ENCODE data around the gene ACTL8.

Gene ACTL8

GRCh38 chr1:17808816-17809215 lies 53.7 kb downstream of the ACTL8 start:
- no peaks in the 10 kb centered on the region for H3K9me2 ChIP-seq (replicated peaks; ENCODE audit: control insufficient read depth, low read length)

GRCh38 chr1:17810668-17811067 lies 55.5 kb downstream of the ACTL8 start:
- TF ChIP-seq EZH2phosphoT487 (IDR thresholded peaks at IDR 0.05; ENCODE audit: borderline replicate concordance, low read length) (no peak), CTCF (IDR thresholded peaks at IDR 0.05; ENCODE audit: low read depth, low read length, poor library complexity, severe bottlenecking) (no peak)
- no peak overlapping the region for H3K4me3 ChIP-seq (ENCODE audit: low read length)

More at GRCh38 chr1:17808816-17809215, 53.7 kb downstream of the ACTL8 start:
- no peaks in the 10 kb centered on the region for H3K9me3 ChIP-seq (ENCODE audit: control insufficient read depth, insufficient read depth, low read length)
- TF ChIP-seq CTCF (IDR thresholded peaks at IDR 0.05; ENCODE audit: low read depth, low read length, poor library complexity, severe bottlenecking) (no peak), EZH2phosphoT487 (IDR thresholded peaks at IDR 0.05; ENCODE audit: borderline replicate concordance, low read length) (no peak)
- H4K20me1 ChIP-seq (ENCODE audit: control insufficient read depth, insufficient read depth, low read depth, low read length) = no peaks in the 10 kb centered on the region
- no peaks in the 10 kb centered on the region for H3F3A ChIP-seq (ENCODE audit: control insufficient read depth, insufficient read depth)
- H3K4me1 ChIP-seq (ENCODE audit: control insufficient read depth, low read length) = no peaks in the 10 kb centered on the region
- H3K4me2 ChIP-seq (ENCODE audit: low read length) = no peak overlapping the region
- no peaks in the 10 kb centered on the region for H3K36me3 ChIP-seq (ENCODE audit: control insufficient read depth, low read length)
- H3K27me3 ChIP-seq (ENCODE audit: control insufficient read depth, low read length) = 0 out of 2 replicates have a peak, but pooled peaks cover 2% of the 10 kb centered on the region
- H3K4me3 ChIP-seq (ENCODE audit: low read length) = no peak overlapping the region
- H3K79me2 ChIP-seq (ENCODE audit: control insufficient read depth, low read length) = no peaks in the 10 kb centered on the region
- no peak overlapping the region for H3K27ac ChIP-seq (ENCODE audit: low read depth, low read length)

GRCh38 chr1:17816511-17816910 lies 61.4 kb downstream of the ACTL8 start:
- Histone ChIP-seq H3K9me2 (replicated peaks; ENCODE audit: control insufficient read depth, low read length) (no peaks in the 10 kb centered on the region), H3K9me3 (ENCODE audit: control insufficient read depth, insufficient read depth, low read length) (no peaks in the 10 kb centered on the region), H3K4me1 (ENCODE audit: control insufficient read depth, low read length) (no peaks in the 10 kb centered on the region), H3K4me3 (ENCODE audit: low read length) (no peak overlapping the region), H3F3A (ENCODE audit: control insufficient read depth, insufficient read depth) (no peaks in the 10 kb centered on the region), H4K20me1 (ENCODE audit: control insufficient read depth, insufficient read depth, low read depth, low read length) (no peaks in the 10 kb centered on the region), H3K27ac (ENCODE audit: low read depth, low read length) (no peak overlapping the region), H3K4me2 (ENCODE audit: low read length) (no peak overlapping the region), H3K36me3 (ENCODE audit: control insufficient read depth, low read length) (no peaks in the 10 kb centered on the region), H3K79me2 (ENCODE audit: control insufficient read depth, low read length) (no peaks in the 10 kb centered on the region), H3K27me3 (ENCODE audit: control insufficient read depth, low read length) (0 out of 2 replicates have a peak, but pooled peaks cover 6% of the 10 kb centered on the region)
- TF ChIP-seq CTCF (IDR thresholded peaks at IDR 0.05; ENCODE audit: low read depth, low read length, poor library complexity, severe bottlenecking) = no peak
- no peak for TF ChIP-seq EZH2phosphoT487 (IDR thresholded peaks at IDR 0.05; ENCODE audit: borderline replicate concordance, low read length)

More at GRCh38 chr1:17810668-17811067, 55.5 kb downstream of the ACTL8 start:
- no peaks in the 10 kb centered on the region for H3F3A ChIP-seq (ENCODE audit: control insufficient read depth, insufficient read depth)
- no peak overlapping the region for H3K4me2 ChIP-seq (ENCODE audit: low read length)
- no peaks in the 10 kb centered on the region for H4K20me1 ChIP-seq (ENCODE audit: control insufficient read depth, insufficient read depth, low read depth, low read length)
- no peaks in the 10 kb centered on the region for H3K36me3 ChIP-seq (ENCODE audit: control insufficient read depth, low read length)
- H3K27me3 ChIP-seq (ENCODE audit: control insufficient read depth, low read length) = 0 out of 2 replicates have a peak, but pooled peaks cover 6% of the 10 kb centered on the region
- H3K9me2 ChIP-seq (replicated peaks; ENCODE audit: control insufficient read depth, low read length) = no peaks in the 10 kb centered on the region
- no peak overlapping the region for H3K27ac ChIP-seq (ENCODE audit: low read depth, low read length)
- no peaks in the 10 kb centered on the region for H3K4me1 ChIP-seq (ENCODE audit: control insufficient read depth, low read length)
- no peaks in the 10 kb centered on the region for H3K79me2 ChIP-seq (ENCODE audit: control insufficient read depth, low read length)
- no peaks in the 10 kb centered on the region for H3K9me3 ChIP-seq (ENCODE audit: control insufficient read depth, insufficient read depth, low read length)
